ENCODE measurements around the gene SLC12A6. TPM values are rescaled to one million over a fixed set of nuclear protein-coding genes. Genes with fewer than 3 reads are reported as not detected.

Gene SLC12A6
- total RNA-seq, 4 donors from 2014 or later, result 9.2 to 52.6 (median 26.9) TPM

DNA sequence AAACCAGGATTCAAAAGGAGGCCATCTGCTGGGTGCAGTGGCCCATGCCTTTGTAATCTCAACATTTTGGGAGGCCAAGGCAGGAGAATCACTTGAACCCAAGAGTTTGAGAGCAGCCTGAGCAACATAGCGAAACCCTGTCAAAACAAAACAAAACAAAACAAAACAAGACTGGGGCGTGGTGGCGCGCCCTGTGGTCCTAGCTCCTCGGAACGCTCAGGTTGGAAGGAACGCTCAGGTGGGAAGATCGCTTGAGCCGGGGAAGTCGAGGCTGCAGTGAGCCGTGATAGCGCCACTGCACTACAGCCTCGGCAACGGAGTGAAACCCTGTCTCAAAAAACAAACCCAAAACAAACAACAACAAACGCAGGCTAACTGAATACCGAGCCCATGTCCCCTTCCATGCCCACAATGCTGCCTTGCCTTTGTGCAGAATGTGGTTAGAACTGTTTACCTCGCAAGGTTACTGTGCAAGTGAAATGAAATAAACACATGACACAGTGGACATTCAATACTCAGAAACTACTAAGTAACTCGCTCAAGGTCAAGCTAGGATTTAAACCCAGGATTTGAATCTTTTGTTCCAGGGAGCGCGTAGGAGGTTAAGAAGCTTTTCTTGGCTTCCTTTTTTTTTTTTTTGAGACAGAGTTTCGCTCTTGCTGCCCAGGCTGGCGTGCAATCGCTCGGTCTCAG lies 113.5 kb downstream of the SLC12A6 start:
- Histone ChIP-seq H3K27me3 (no peaks in the 10 kb centered on the region), H3K9me3 (no peaks in the 10 kb centered on the region), H3K27ac (peak overlapping the region; percentile 85 to 93 (median 90)), H3K36me3 (peaks cover 0 to 12% (median 2%) of the 10 kb centered on the region in 4 donors), H3K4me3 (peak overlapping the region; percentile 67 to 87 (median 76)), H3K4me1 (peaks cover 7 to 24% (median 11%) of the 10 kb centered on the region in 4 donors)
- intact Hi-C loops (cut with DNase I; ENCODE audit: low total_unique reads) (loop anchor here (5.0 kb wide), 1 partner anchor 122 kb away; the partner anchor contains the start of genes EMC7 and PGBD4), in situ Hi-C loops (cut with MboI; ENCODE audit: low pct_ligation_motif_present in 1 of 4, low pct_unique_long_range_greater_than_20kb in 1 of 4, low sequenced_read_pairs in 3 of 4) (loop anchor here in 3 of 4 donors (5.0 to 25.0 kb wide), 3 partner anchors 119 to 162 kb away; partner anchors contain the start of genes EMC7 (in 3 of the 3) and PGBD4 (in 3 of the 3))
- 27 to 54% methylated on average over 2 to 24 of the region's 24 CpGs for WGBS, 2 donors (ENCODE audit: low coverage in 1 of 2)
- peak; percentile 9 for DNase-seq
- TF ChIP-seq POLR2A (IDR thresholded peaks at IDR 0.05), result no peak
- no peak for TF ChIP-seq POLR2AphosphoS5 (IDR thresholded peaks at IDR 0.05)

DNA sequence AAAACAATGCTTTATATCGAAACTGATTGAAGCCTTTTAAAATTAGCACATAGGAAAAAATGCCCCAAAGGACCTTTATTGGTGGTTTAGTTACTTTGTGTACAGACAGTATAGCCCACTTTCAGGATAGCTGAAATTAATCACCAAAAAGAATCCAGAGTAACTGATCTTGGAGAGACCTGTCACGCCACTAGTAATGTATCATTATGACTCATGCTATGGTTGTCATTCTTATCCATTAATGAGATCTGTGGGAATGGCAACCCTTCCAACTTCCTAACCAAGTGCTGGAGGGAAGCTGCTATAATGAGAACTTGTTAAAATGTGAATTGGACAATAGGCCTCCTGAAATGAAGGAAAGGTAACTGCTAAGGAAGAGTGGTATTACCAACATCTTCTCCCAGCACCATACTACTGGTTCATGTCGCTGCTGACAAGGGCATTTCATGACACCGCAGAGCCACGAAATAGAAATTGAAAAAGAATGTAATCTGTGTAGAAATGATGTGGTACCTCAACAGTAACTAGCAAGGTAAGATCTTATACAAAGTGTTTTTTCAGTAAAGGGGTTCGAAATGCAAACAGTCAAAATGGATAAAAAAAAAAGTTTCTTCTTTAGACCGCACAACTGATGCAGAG lies 119.9 kb downstream of the SLC12A6 start:
- no peak for TF ChIP-seq EP300 (IDR thresholded peaks at IDR 0.05; ENCODE audit: low read depth)
- TF ChIP-seq, protein P1, sequence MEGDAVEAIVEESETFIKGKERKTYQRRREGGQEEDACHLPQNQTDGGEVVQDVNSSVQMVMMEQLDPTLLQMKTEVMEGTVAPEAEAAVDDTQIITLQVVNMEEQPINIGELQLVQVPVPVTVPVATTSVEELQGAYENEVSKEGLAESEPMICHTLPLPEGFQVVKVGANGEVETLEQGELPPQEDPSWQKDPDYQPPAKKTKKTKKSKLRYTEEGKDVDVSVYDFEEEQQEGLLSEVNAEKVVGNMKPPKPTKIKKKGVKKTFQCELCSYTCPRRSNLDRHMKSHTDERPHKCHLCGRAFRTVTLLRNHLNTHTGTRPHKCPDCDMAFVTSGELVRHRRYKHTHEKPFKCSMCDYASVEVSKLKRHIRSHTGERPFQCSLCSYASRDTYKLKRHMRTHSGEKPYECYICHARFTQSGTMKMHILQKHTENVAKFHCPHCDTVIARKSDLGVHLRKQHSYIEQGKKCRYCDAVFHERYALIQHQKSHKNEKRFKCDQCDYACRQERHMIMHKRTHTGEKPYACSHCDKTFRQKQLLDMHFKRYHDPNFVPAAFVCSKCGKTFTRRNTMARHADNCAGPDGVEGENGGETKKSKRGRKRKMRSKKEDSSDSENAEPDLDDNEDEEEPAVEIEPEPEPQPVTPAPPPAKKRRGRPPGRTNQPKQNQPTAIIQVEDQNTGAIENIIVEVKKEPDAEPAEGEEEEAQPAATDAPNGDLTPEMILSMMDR (IDR thresholded peaks at IDR 0.05), result no peak
- no peak for TF ChIP-seq POLR2AphosphoS5 (IDR thresholded peaks at IDR 0.05)
- TF ChIP-seq POLR2A (IDR thresholded peaks at IDR 0.05), result no peak
- H3K4me1 ChIP-seq, result no peaks in the 10 kb centered on the region
- H3K27ac ChIP-seq, result no peak overlapping the region
- no peak overlapping the region for H3K4me3 ChIP-seq
- no peak for DNase-seq
- in situ Hi-C loops (cut with MboI; ENCODE audit: low pct_ligation_motif_present in 1 of 4, low pct_unique_long_range_greater_than_20kb in 1 of 4, low sequenced_read_pairs in 3 of 4), result loop anchor here in 3 of 4 donors (10.0 to 25.0 kb wide), 2 partner anchors 153 to 155 kb away; no protein-coding TSS in a partner anchor
- no peaks in the 10 kb centered on the region for H3K27me3 ChIP-seq
- 84 to 88% methylated on average over 6 to 7 of the region's 7 CpGs for WGBS, 2 donors (ENCODE audit: low coverage in 1 of 2)
- intact Hi-C loops (cut with DNase I; ENCODE audit: low total_unique reads), result no loop called here
- H3K36me3 ChIP-seq, result no peaks in the 10 kb centered on the region
- no peaks in the 10 kb centered on the region for H3K9me3 ChIP-seq

DNA sequence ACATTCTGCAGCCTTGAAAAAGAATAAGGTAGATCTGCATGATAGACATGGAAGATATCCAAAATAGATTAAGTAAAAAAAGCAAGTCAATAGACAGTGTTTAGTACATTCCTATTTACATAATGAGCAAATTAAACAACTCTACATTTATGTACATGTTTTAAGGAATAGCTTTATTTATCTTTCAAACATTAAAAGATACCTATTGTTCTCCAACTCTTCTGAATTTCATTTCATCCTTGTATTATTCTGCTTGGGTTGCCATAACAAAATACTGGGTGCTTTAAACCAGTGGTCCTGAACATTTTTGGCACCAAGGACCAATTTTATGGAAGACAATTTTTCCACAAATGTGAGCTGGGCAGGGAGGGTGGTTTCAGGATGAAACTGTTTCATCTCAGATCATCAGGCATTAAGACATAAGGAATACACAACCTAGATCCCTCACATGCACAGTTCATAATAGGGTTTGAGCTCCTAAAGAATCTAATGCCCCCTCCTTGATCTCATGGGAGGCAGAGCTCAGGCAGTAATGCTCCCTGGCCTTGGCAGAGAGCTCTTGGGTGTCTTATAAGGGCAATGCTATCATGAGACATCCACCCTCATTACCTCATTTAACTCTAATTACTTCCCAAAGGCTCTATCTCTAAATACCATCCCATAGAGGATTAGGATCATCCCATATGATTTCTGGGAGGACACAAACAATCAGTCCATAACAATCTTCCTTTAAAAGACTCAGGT lies 120.9 kb downstream of the SLC12A6 start:
- Histone ChIP-seq H3K36me3 (no peaks in the 10 kb centered on the region), H3K9me3 (no peaks in the 10 kb centered on the region), H3K27me3 (no peaks in the 10 kb centered on the region), H3K4me3 (no peak overlapping the region), H3K27ac (no peak overlapping the region), H3K4me1 (no peaks in the 10 kb centered on the region)
- no peak for DNase-seq
- no peak for TF ChIP-seq POLR2A (IDR thresholded peaks at IDR 0.05)
- TF ChIP-seq EP300 (IDR thresholded peaks at IDR 0.05; ENCODE audit: low read depth), result no peak
- TF ChIP-seq, protein P1 (IDR thresholded peaks at IDR 0.05), result no peak
- TF ChIP-seq POLR2AphosphoS5 (IDR thresholded peaks at IDR 0.05), result no peak
- intact Hi-C loops (cut with DNase I; ENCODE audit: low total_unique reads), result no loop called here
- in situ Hi-C loops (cut with MboI; ENCODE audit: low pct_ligation_motif_present in 1 of 4, low pct_unique_long_range_greater_than_20kb in 1 of 4, low sequenced_read_pairs in 3 of 4), result loop anchor here in 3 of 4 donors (10.0 to 25.0 kb wide), 2 partner anchors 152 to 154 kb away; no protein-coding TSS in a partner anchor

DNA sequence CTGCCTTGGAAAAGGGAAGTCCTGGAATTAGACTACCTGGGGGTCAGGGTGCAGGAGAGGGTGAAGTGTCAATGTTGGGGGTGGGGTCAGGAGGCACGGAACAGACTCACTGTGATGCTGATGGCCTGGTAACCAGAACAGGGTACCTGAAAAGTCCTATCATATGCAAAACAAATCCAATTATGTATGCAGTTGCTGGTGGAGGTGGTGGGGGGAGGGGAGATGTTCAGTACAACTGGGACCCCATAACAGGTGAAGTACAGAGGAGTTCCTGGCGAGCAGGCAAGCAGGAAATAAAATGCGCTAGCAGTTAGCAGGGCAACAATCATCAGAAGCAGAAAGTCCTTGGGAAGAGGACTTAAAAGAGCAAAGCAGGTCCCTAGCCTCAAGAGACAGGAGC lies 123.4 kb downstream of the SLC12A6 start:
- H3K4me1 ChIP-seq, result peaks cover 0 to 1% (median under 1%) of the 10 kb centered on the region in 4 donors
- intact Hi-C loops (cut with DNase I; ENCODE audit: low total_unique reads), result loop anchor here (5.0 kb wide), 1 partner anchor 152 kb away; no protein-coding TSS in a partner anchor
- no peak for DNase-seq
- no peaks in the 10 kb centered on the region for H3K36me3 ChIP-seq
- WGBS, 2 donors (ENCODE audit: low coverage in 1 of 2), result 53 to 57% methylated on average over 1 to 3 of the region's 3 CpGs
- H3K27me3 ChIP-seq, result no peaks in the 10 kb centered on the region
- TF ChIP-seq EP300 (IDR thresholded peaks at IDR 0.05; ENCODE audit: low read depth), result no peak
- no peak for TF ChIP-seq POLR2AphosphoS5 (IDR thresholded peaks at IDR 0.05)
- TF ChIP-seq, protein P1 (IDR thresholded peaks at IDR 0.05), result no peak
- TF ChIP-seq POLR2A (IDR thresholded peaks at IDR 0.05), result no peak
- no peak overlapping the region for H3K27ac ChIP-seq
- no peaks in the 10 kb centered on the region for H3K9me3 ChIP-seq
- in situ Hi-C loops (cut with MboI; ENCODE audit: low pct_ligation_motif_present in 1 of 4, low pct_unique_long_range_greater_than_20kb in 1 of 4, low sequenced_read_pairs in 3 of 4), result loop anchor here in 3 of 4 donors (10.0 to 25.0 kb wide), 2 partner anchors 149 to 152 kb away; no protein-coding TSS in a partner anchor
- H3K4me3 ChIP-seq, result no peak overlapping the region

Measured in transverse colon (tissue), 4 donors.